GM23248 (cell line): Measurements from ENCODE around the gene GGTA1. TPM values are rescaled to one million over a fixed set of nuclear protein-coding genes. Genes with fewer than 3 reads are reported as not detected.

Source experiments
- DNase-seq: peaks from one replicate; pipeline ENCODE4 v3.0.0-alpha.2; 2015
- H2AFZ ChIP-seq: fragments of 200-600 bp; sonication (generic); 2 replicates; pipeline ENCODE4 v1.6.1; 2016; ENCODE audit warnings: antibody characterized with exemption
- H3F3A ChIP-seq: fragments of 200-600 bp; sonication (generic); 2 replicates; pipeline ENCODE4 v1.6.1; 2016; ENCODE audit warnings: mild to moderate bottlenecking, antibody characterized with exemption, mixed run types; ENCODE audit not compliant: insufficient read depth
- H3K27ac ChIP-seq: fragments of 200-600 bp; sonication (generic); 2 replicates; pipeline ENCODE4 v1.5.1; 2016; ENCODE audit warnings: mild to moderate bottlenecking
- H3K27me3 ChIP-seq: fragments of 200-600 bp; sonication (generic); replicated peaks from 2 replicates; pipeline ENCODE4 v1.6.1; 2016; ENCODE audit warnings: mild to moderate bottlenecking; ENCODE audit not compliant: insufficient read depth
- H3K36me3 ChIP-seq: fragments of 200-600 bp; sonication (generic); 2 replicates; pipeline ENCODE4 v1.6.1; 2016; ENCODE audit warnings: low read depth, mild to moderate bottlenecking
- H3K4me1 ChIP-seq: fragments of 200-600 bp; sonication (generic); 2 replicates; pipeline ENCODE4 v1.6.1; 2016; ENCODE audit warnings: mild to moderate bottlenecking; ENCODE audit not compliant: insufficient read depth
- H3K4me2 ChIP-seq: fragments of 200-600 bp; sonication (generic); one replicate; pipeline ENCODE4 v1.6.1; 2016; ENCODE audit warnings: mild to moderate bottlenecking; ENCODE audit not compliant: unreplicated experiment
- H3K4me3 ChIP-seq: fragments of 200-600 bp; sonication (generic); 2 replicates; pipeline ENCODE4 v1.5.1; 2016; ENCODE audit warnings: mild to moderate bottlenecking
- H3K79me2 ChIP-seq: fragments of 200-600 bp; sonication (generic); 2 replicates; pipeline ENCODE4 v1.6.1; 2016; ENCODE audit warnings: mild to moderate bottlenecking; ENCODE audit not compliant: insufficient read depth
- H3K9ac ChIP-seq: fragments of 200-600 bp; sonication (generic); 2 replicates; pipeline ENCODE4 v1.6.1; 2016; ENCODE audit warnings: mild to moderate bottlenecking
- H3K9me2 ChIP-seq: fragments of 200-600 bp; sonication (generic); 2 replicates; pipeline ENCODE4 v1.6.1; 2016; ENCODE audit warnings: mixed run types, mild to moderate bottlenecking, moderate library complexity; ENCODE audit not compliant: insufficient read depth
- H3K9me3 ChIP-seq: fragments of 200-600 bp; sonication (generic); one replicate; pipeline ENCODE4 v1.6.1; 2017; ENCODE audit warnings: low read depth
- H4K20me1 ChIP-seq: fragments of 200-600 bp; sonication (generic); 2 replicates; pipeline ENCODE4 v1.6.0; 2016; ENCODE audit not compliant: insufficient read depth
- EZH2 ChIP-seq: fragments of 200-600 bp; sonication (generic); IDR thresholded peaks from 2 replicates; pipeline ENCODE4 v1.6.1; 2018; ENCODE audit warnings: antibody characterized with exemption, mild to moderate bottlenecking; ENCODE audit not compliant: insufficient read depth, poor library complexity, severe bottlenecking
- EZH2phosphoT487 ChIP-seq: fragments of 200-600 bp; sonication (generic); IDR thresholded peaks from 2 replicates; pipeline ENCODE4 v1.6.1; 2018; ENCODE audit warnings: antibody characterized with exemption, moderate library complexity, mild to moderate bottlenecking, low read depth; ENCODE audit not compliant: insufficient read depth
- WGBS, 2 experiments: methylation state at CpG; one replicate each; pipeline ENCODE4 v1.1.6; 2015 to 2017; ENCODE audit warnings: low lambda C conversion rate in 2 of 2, low coverage in 1 of 2; ENCODE audit errors: missing lambda C conversion rate in 2 of 2; 5-methylcytosine and 5-hydroxymethylcytosine counted together
- in situ Hi-C: fragments of 300-500 bp; cut with MboI; formaldehyde crosslinking; loops from 2 replicates; pipeline ENCODE4 v1.15.0; 2020
- polyA plus RNA-seq: library from polyadenylated mRNA; unstranded; fragments of >200 nt; fragmentation: Nextera tagmentation; extraction: Ambion mirVana; gene quantifications from 2 replicates; pipeline ENCODE4 v1.2.1, GENCODE V29; 2016
- total RNA-seq: library from RNA; depleted of rRNA; stranded (reverse); fragments of >200 nt; shearing (Covaris generic); gene quantifications from 2 replicates; pipeline ENCODE4 v1.2.3, GENCODE V29; 2014

Gene GGTA1
- total and polyA plus RNA-seq, 2 experiments from 2014 or later, result not detected

- no peak for DNase-seq
- Histone ChIP-seq H3K9me3 (no peaks in the 10 kb centered on the region), H3K9me2 (no peaks in the 10 kb centered on the region), H3K36me3 (no peaks in the 10 kb centered on the region), H4K20me1 (no peaks in the 10 kb centered on the region), H3K27ac (no peak overlapping the region), H3K9ac (no peak overlapping the region), H3K4me3 (no peak overlapping the region), H3K27me3 (no peaks in the 10 kb centered on the region), H2AFZ (no peak overlapping the region), H3K4me1 (0 out of 2 replicates have a peak, but pooled peaks cover 4% of the 10 kb centered on the region), H3F3A (no peaks in the 10 kb centered on the region), H3K4me2 (no peak overlapping the region), H3K79me2 (no peaks in the 10 kb centered on the region)
- in situ Hi-C loops, result no loop called here
- 47 to 56% methylated on average over 4 of the region's 4 CpGs for WGBS, 2 experiments
- TF ChIP-seq EZH2phosphoT487, result no peak
- no peak for TF ChIP-seq EZH2
Measured at GRCh38 chr9:121542025-121542424, 42.4 kb upstream of the GGTA1 start.

- H3K79me2 ChIP-seq, result no peaks in the 10 kb centered on the region
- no peak overlapping the region for H2AFZ ChIP-seq
- H3F3A ChIP-seq, result no peaks in the 10 kb centered on the region
- in situ Hi-C loops, result no loop called here
- no peaks in the 10 kb centered on the region for H4K20me1 ChIP-seq
- H3K4me2 ChIP-seq, result no peak overlapping the region
- no peak overlapping the region for H3K27ac ChIP-seq
- no peaks in the 10 kb centered on the region for H3K9me2 ChIP-seq
- no peaks in the 10 kb centered on the region for H3K27me3 ChIP-seq
- no peaks in the 10 kb centered on the region for H3K36me3 ChIP-seq
- H3K4me3 ChIP-seq, result no peak overlapping the region
- no peaks in the 10 kb centered on the region for H3K9me3 ChIP-seq
- no peak for DNase-seq
- H3K9ac ChIP-seq, result no peak overlapping the region
- no peak for TF ChIP-seq EZH2phosphoT487
- TF ChIP-seq EZH2, result no peak
- 52 to 69% methylated on average over 3 of the region's 3 CpGs for WGBS, 2 experiments
- 0 out of 2 replicates have a peak, but pooled peaks cover 2% of the 10 kb centered on the region for H3K4me1 ChIP-seq
Measured at GRCh38 chr9:121541256-121541655, 41.6 kb upstream of the GGTA1 start.

- Histone ChIP-seq H3K9ac (no peak overlapping the region), H3K4me2 (no peak overlapping the region), H3K9me2 (no peaks in the 10 kb centered on the region), H2AFZ (no peak overlapping the region), H3K9me3 (no peaks in the 10 kb centered on the region), H3K79me2 (no peaks in the 10 kb centered on the region), H3K4me3 (no peak overlapping the region), H3K36me3 (no peaks in the 10 kb centered on the region), H3F3A (no peaks in the 10 kb centered on the region), H3K4me1 (no peaks in the 10 kb centered on the region), H3K27me3 (no peaks in the 10 kb centered on the region), H4K20me1 (no peaks in the 10 kb centered on the region), H3K27ac (no peak overlapping the region)
- WGBS, 2 experiments, result 83 to 90% methylated on average over 7 of the region's 7 CpGs
- no peak for DNase-seq
- in situ Hi-C loops, result no loop called here
- no peak for TF ChIP-seq EZH2phosphoT487
- no peak for TF ChIP-seq EZH2
Measured at GRCh38 chr9:121538221-121538620, 38.6 kb upstream of the GGTA1 start.

DNA sequence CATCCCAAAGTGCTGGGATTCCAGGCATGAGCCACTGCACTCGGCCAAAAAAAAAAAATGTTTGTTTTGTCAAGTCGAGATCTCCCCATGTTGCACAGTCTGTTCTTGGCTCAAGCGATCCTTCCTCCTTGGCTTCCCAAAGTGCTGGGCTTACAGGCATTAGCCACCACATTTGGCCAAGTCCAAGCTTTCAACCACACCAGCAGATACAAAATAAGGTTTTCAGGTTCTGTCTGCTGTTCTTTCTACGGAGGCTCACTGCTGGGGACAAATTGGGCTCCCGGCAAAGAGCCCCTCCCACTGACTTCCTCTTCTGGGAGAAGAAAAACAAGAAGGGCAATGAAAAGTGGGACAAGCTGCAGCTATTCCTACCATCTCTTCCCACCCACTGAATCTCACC lies 37.6 kb upstream of the GGTA1 start:
- H3K9me3 ChIP-seq, result no peaks in the 10 kb centered on the region
- in situ Hi-C loops, result no loop called here
- no peaks in the 10 kb centered on the region for H3K79me2 ChIP-seq
- H3K36me3 ChIP-seq, result no peaks in the 10 kb centered on the region
- no peaks in the 10 kb centered on the region for H3K9me2 ChIP-seq
- H3K4me2 ChIP-seq, result no peak overlapping the region
- no peaks in the 10 kb centered on the region for H3K27me3 ChIP-seq
- H3F3A ChIP-seq, result no peaks in the 10 kb centered on the region
- peak overlapping the region; percentile 48; the same call in 1 of the 2 replicates for H2AFZ ChIP-seq
- H4K20me1 ChIP-seq, result no peaks in the 10 kb centered on the region
- no peak overlapping the region for H3K9ac ChIP-seq
- H3K27ac ChIP-seq, result no peak overlapping the region
- WGBS, 2 experiments, result 22 to 25% methylated on average over 5 of the region's 5 CpGs
- no peak overlapping the region for H3K4me3 ChIP-seq
- TF ChIP-seq EZH2phosphoT487 (no peak), EZH2 (no peak)
- DNase-seq, result no peak
- no peaks in the 10 kb centered on the region for H3K4me1 ChIP-seq

DNA sequence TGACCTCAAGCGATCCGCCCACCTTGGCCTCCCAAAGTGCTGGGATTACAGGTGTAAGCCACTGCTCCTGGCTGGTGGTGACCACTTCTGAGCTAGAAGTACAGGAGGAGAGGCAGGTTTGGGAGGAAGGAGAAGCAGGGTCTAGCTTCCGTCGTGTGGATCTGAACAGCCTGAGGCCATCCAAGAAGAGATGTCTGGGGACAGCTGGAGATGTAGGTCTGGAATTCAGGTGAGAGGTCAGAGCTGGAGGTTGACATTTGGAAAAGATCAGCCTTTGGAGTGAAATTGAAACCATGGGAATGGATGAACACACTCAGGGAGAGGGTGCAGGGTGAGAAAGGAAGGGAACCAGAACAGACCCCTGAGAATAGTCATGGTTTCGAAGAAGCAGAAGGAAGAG lies 33.2 kb upstream of the GGTA1 start:
- TF ChIP-seq EZH2phosphoT487, result no peak
- no peak for TF ChIP-seq EZH2
- H3K4me2 ChIP-seq, result no peak overlapping the region
- no peaks in the 10 kb centered on the region for H3K9me3 ChIP-seq
- H3K27ac ChIP-seq, result no peak overlapping the region
- no peaks in the 10 kb centered on the region for H3K9me2 ChIP-seq
- peaks cover 10% of the 10 kb centered on the region for H3K4me1 ChIP-seq
- no peaks in the 10 kb centered on the region for H3K79me2 ChIP-seq
- no peak overlapping the region for H3K9ac ChIP-seq
- in situ Hi-C loops, result no loop called here
- H3K36me3 ChIP-seq, result no peaks in the 10 kb centered on the region
- DNase-seq, result no peak
- peaks cover 11% of the 10 kb centered on the region for H3F3A ChIP-seq
- no peak overlapping the region for H2AFZ ChIP-seq
- no peak overlapping the region for H3K4me3 ChIP-seq
- H3K27me3 ChIP-seq, result no peaks in the 10 kb centered on the region
- 92 to 95% methylated on average over 5 of the region's 5 CpGs for WGBS, 2 experiments
- no peaks in the 10 kb centered on the region for H4K20me1 ChIP-seq
